Loucy (cell line): ENCODE data around the gene COL12A1.

Source experiments
- H2AFZ ChIP-seq: fragments of 200-600 bp; sonication (generic); 2 replicates; pipeline ENCODE4 v1.6.0; 2016; ENCODE audit warnings: antibody characterized with exemption, mild to moderate bottlenecking, low read length, moderate library complexity
- H3F3A ChIP-seq: fragments of 200-600 bp; 2 replicates; pipeline ENCODE4 v1.6.0; 2016; ENCODE audit warnings: antibody characterized with exemption, low read depth, mild to moderate bottlenecking
- H3K27me3 ChIP-seq: fragments of 200-600 bp; sonication (generic); 2 replicates; pipeline ENCODE4 v1.6.1; 2014; ENCODE audit warnings: low read length, mild to moderate bottlenecking; ENCODE audit not compliant: insufficient read depth, poor library complexity, severe bottlenecking
- H3K36me3 ChIP-seq: fragments of 200-600 bp; sonication (generic); 2 replicates; pipeline ENCODE4 v1.6.1; 2016; ENCODE audit warnings: low read length; ENCODE audit not compliant: insufficient read depth
- H3K4me1 ChIP-seq: fragments of 200-600 bp; sonication (generic); 2 replicates; pipeline ENCODE4 v1.5.1; 2014; ENCODE audit warnings: low read length, mild to moderate bottlenecking; ENCODE audit not compliant: insufficient read depth, poor library complexity, severe bottlenecking
- H3K4me2 ChIP-seq: fragments of 200-600 bp; sonication (generic); 2 replicates; pipeline ENCODE4 v1.6.0; 2014; ENCODE audit warnings: antibody characterized with exemption, low read length, low read depth, mild to moderate bottlenecking; ENCODE audit not compliant: poor library complexity, severe bottlenecking
- H3K4me3 ChIP-seq: fragments of 200-600 bp; sonication (generic); 2 replicates; pipeline ENCODE4 v1.5.1; 2014; ENCODE audit warnings: low read length, mild to moderate bottlenecking, mixed read lengths; ENCODE audit not compliant: poor library complexity, severe bottlenecking
- H3K79me2 ChIP-seq: fragments of 200-600 bp; sonication (generic); 2 replicates; pipeline ENCODE4 v1.6.1; 2014; ENCODE audit warnings: low read length; ENCODE audit not compliant: insufficient read depth
- H3K9ac ChIP-seq: fragments of 200-600 bp; sonication (generic); 2 replicates; pipeline ENCODE4 v1.6.0; 2014; ENCODE audit warnings: mild to moderate bottlenecking, low read depth, low read length, moderate library complexity; ENCODE audit not compliant: poor library complexity, severe bottlenecking
- H3K9me2 ChIP-seq: fragments of 200-600 bp; sonication (generic); replicated peaks from 2 replicates; pipeline ENCODE4 v1.6.1; 2016; ENCODE audit warnings: low read depth, low read length, mixed read lengths
- H3K9me3 ChIP-seq: fragments of 200-600 bp; sonication (generic); 2 replicates; pipeline ENCODE4 v1.6.1; 2014; ENCODE audit warnings: mild to moderate bottlenecking, antibody characterized with exemption, low read length, low read depth; ENCODE audit not compliant: insufficient read depth
- H4K20me1 ChIP-seq: fragments of 200-600 bp; sonication (generic); 2 replicates; pipeline ENCODE4 v1.6.0; 2014; ENCODE audit warnings: antibody characterized with exemption, low read length, mild to moderate bottlenecking; ENCODE audit not compliant: insufficient read depth, poor library complexity, severe bottlenecking
- EZH2phosphoT487 ChIP-seq: fragments of 200-600 bp; IDR thresholded peaks from 2 replicates; pipeline ENCODE4 v1.6.1; 2018; ENCODE audit warnings: antibody characterized with exemption, mild to moderate bottlenecking, moderate library complexity, borderline replicate concordance
- TF ChIP-seq, protein P1 (sequence below): fragments of 200-600 bp; sonication (generic); conservative IDR thresholded peaks from 2 replicates; pipeline ENCODE4 v1.5.1; 2014; ENCODE audit warnings: mild to moderate bottlenecking, antibody characterized with exemption, low read length

Gene COL12A1

DNA sequence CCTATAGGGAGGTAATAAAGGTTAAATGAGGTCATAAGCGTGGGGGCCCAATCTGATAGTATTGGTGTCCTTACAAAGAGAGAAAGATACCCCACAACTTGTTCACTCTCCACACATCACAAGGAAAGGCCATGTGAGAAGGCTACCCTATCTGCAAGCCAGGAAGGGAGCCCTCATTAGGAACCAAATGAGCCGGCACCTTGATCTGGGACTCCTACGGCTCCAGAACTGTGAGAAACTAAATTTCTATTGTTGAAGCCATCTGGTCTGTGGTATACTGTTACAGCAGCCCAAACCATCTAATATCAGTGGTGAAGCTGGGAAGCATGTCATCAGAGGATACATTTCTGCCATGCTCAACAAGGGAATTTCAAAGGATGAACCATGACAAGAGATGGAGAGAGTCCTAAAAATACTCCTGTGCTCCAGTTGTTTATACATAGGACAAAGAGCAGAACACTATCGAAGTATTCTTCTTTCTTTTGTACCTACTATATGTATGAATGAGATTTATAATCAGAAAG, 27.3 kb upstream of the COL12A1 start:
- Histone ChIP-seq H3K9ac (no peak overlapping the region), H4K20me1 (peaks cover 7% of the 10 kb centered on the region), H3K27me3 (no peaks in the 10 kb centered on the region), H3F3A (no peaks in the 10 kb centered on the region), H2AFZ (no peak overlapping the region), H3K79me2 (no peaks in the 10 kb centered on the region), H3K4me3 (no peak overlapping the region), H3K4me1 (no peaks in the 10 kb centered on the region), H3K9me2 (no peaks in the 10 kb centered on the region), H3K9me3 (no peaks in the 10 kb centered on the region), H3K36me3 (peaks cover 12% of the 10 kb centered on the region; the same call in 1 of the 2 replicates), H3K4me2 (no peak overlapping the region)
- TF ChIP-seq, protein P1, sequence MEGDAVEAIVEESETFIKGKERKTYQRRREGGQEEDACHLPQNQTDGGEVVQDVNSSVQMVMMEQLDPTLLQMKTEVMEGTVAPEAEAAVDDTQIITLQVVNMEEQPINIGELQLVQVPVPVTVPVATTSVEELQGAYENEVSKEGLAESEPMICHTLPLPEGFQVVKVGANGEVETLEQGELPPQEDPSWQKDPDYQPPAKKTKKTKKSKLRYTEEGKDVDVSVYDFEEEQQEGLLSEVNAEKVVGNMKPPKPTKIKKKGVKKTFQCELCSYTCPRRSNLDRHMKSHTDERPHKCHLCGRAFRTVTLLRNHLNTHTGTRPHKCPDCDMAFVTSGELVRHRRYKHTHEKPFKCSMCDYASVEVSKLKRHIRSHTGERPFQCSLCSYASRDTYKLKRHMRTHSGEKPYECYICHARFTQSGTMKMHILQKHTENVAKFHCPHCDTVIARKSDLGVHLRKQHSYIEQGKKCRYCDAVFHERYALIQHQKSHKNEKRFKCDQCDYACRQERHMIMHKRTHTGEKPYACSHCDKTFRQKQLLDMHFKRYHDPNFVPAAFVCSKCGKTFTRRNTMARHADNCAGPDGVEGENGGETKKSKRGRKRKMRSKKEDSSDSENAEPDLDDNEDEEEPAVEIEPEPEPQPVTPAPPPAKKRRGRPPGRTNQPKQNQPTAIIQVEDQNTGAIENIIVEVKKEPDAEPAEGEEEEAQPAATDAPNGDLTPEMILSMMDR: no peak
- TF ChIP-seq EZH2phosphoT487: no peak

GRCh38 chr6:75230484-75231325, 24.9 kb upstream of the COL12A1 start:
- Histone ChIP-seq H3K9ac (no peak overlapping the region), H4K20me1 (no peaks in the 10 kb centered on the region), H3F3A (no peaks in the 10 kb centered on the region), H3K9me3 (no peaks in the 10 kb centered on the region), H3K36me3 (no peaks in the 10 kb centered on the region), H3K9me2 (no peaks in the 10 kb centered on the region), H3K27me3 (no peaks in the 10 kb centered on the region), H3K4me3 (no peak overlapping the region), H3K4me2 (no peak overlapping the region), H3K4me1 (no peaks in the 10 kb centered on the region), H2AFZ (no peak overlapping the region), H3K79me2 (no peaks in the 10 kb centered on the region)
- TF ChIP-seq EZH2phosphoT487: no peak
- TF ChIP-seq, protein P1: peak; percentile 54

DNA sequence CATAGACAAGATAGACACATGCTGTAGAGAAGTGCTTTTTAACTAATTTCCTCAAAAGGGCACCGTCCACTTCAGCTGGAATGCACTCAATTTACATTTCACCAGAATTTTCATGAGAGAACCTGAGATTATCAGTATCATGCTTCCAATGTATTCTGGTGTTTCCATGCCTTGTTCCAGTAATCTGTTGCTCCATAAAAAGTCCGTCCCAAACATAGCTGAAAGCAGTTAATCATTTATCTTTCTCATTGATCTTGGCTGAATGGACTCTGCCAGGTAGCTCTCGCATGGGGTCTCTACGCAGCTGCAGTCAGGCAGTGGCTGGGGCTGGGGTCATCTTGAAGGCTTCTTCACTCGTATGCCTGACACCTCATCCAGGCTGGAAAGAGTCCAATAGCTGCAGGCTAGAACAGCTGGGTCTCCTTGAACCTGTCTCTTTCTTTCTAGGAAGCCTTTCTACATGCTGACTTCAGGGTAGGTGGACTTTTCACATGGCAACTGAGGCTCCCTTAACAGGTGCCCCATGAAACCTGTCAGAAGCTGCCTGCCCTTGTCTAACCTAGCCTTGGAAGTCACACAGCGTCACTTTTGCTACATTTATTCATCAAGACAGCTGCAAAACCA, 18.6 kb upstream of the COL12A1 start:
- no peak for TF ChIP-seq EZH2phosphoT487
- TF ChIP-seq, protein P1: no peak
- Histone ChIP-seq H3K4me3 (no peak overlapping the region), H3F3A (no peaks in the 10 kb centered on the region), H3K79me2 (no peaks in the 10 kb centered on the region), H3K4me2 (no peak overlapping the region), H3K9ac (no peak overlapping the region), H3K9me2 (no peaks in the 10 kb centered on the region), H2AFZ (no peak overlapping the region), H3K36me3 (no peaks in the 10 kb centered on the region), H3K4me1 (no peaks in the 10 kb centered on the region), H4K20me1 (no peaks in the 10 kb centered on the region), H3K27me3 (no peaks in the 10 kb centered on the region), H3K9me3 (no peaks in the 10 kb centered on the region)
